Activated B cell treated with CpG ODN at 0.5 μM for 24 hours (primary cell): ENCODE results near the gene SART3. TPM values are rescaled to one million over a fixed set of nuclear protein-coding genes. Genes with fewer than 3 reads are reported as not detected.

ENCODE experiments used
- ATAC-seq: fragments of 200-7000 bp; cut with Tn5 transposase; one replicate; pipeline ENCODE4 v1.10.0; 2021; ENCODE audit warnings: low read depth, mild to moderate bottlenecking, moderate library complexity
- CTCF ChIA-PET: fragments of 350-600 bp; sonication (Branson Sonifier 250); formaldehyde crosslinking; loops from one replicate; lab custom pipeline; 2021; ENCODE audit warnings: antibody characterized with exemption; lab: Charles Lee
- POLR2A ChIA-PET: fragments of 350-600 bp; sonication (Branson Sonifier 250); formaldehyde crosslinking; loops from one replicate; lab custom pipeline; 2021; ENCODE audit warnings: antibody characterized with exemption; lab: Charles Lee
- DNase-seq: peaks from one replicate; pipeline ENCODE4 v3.0.0; 2022
- H3K27ac Mint-ChIP-seq: one replicate; pipeline ENCODE4 v1.8.0; 2020; ENCODE audit warnings: mixed read lengths
- H3K27me3 Mint-ChIP-seq: one replicate; pipeline ENCODE4 v1.8.0; 2021; ENCODE audit warnings: mixed read lengths
- H3K36me3 Mint-ChIP-seq: one replicate; pipeline ENCODE4 v1.8.0; 2021; ENCODE audit warnings: low read depth, mixed read lengths
- H3K4me1 Mint-ChIP-seq: one replicate; pipeline ENCODE4 v1.8.0; 2021; ENCODE audit warnings: mixed read lengths
- H3K4me3 Mint-ChIP-seq: one replicate; pipeline ENCODE4 v1.8.0; 2020; ENCODE audit warnings: mild to moderate bottlenecking, mixed read lengths
- H3K9me3 Mint-ChIP-seq: one replicate; pipeline ENCODE4 v1.8.0; 2020; ENCODE audit warnings: mixed read lengths
- CTCF ChIP-seq: fragments of 200-600 bp; IDR thresholded peaks from one replicate; pipeline ENCODE4 v1.8.0; 2022; ENCODE audit warnings: antibody characterized with exemption, mild to moderate bottlenecking
- intact Hi-C: fragments of 100-400 bp; cut with micrococcal nuclease; formaldehyde crosslinking; loops from one replicate; pipeline ENCODE4 v1.15.1; 2024
- total RNA-seq: library from RNA; stranded (reverse); gene quantifications from 2 replicates; pipeline ENCODE4 v1.2.3, GENCODE V29; 2022

The SART3 gene
- total RNA-seq, 1 donor from 2014 or later: 107 TPM

- Mint-ChIP-seq H3K36me3 (peaks cover 54% of the 10 kb centered on the region), H3K27ac (no peak overlapping the region), H3K4me3 (no peak overlapping the region), H3K4me1 (peaks cover 20% of the 10 kb centered on the region), H3K9me3 (no peaks in the 10 kb centered on the region), H3K27me3 (no peaks in the 10 kb centered on the region)
- ChIA-PET POLR2A (interaction anchor here (2.6 kb wide), 1 partner anchor 44 kb away, joined by 8 read pairs; the partner anchor contains the start of genes ISCU and SART3), CTCF (no interaction called here)
- ATAC-seq: no peak
- no peak for TF ChIP-seq CTCF
- DNase-seq: no peak
- intact Hi-C loops: loop anchor here (5.0 to 10.0 kb wide), 4 partner anchors 120 to 1425 kb away; partner anchors contain the start of genes CRY1 and PWP1
These were observed 43.5 kb downstream of the SART3 start for GRCh38 chr12:108517288-108518100.

- H3K36me3 Mint-ChIP-seq: peaks cover 46% of the 10 kb centered on the region
- POLR2A ChIA-PET: interaction anchor here (1.0 to 2.6 kb wide), 2 partner anchors 45 to 52 kb away, joined by 3 to 8 read pairs; partner anchors contain the start of genes ISCU and SART3
- ATAC-seq (no peak), DNase-seq (no peak)
- intact Hi-C loops: loop anchor here (5.0 to 10.0 kb wide), 4 partner anchors 121 to 1424 kb away; partner anchors contain the start of genes CRY1 and PWP1
- peak overlapping the region; percentile 60 for H3K27ac Mint-ChIP-seq
- no peaks in the 10 kb centered on the region for H3K27me3 Mint-ChIP-seq
- no peak for TF ChIP-seq CTCF
- peaks cover 26% of the 10 kb centered on the region for H3K4me1 Mint-ChIP-seq
- H3K9me3 Mint-ChIP-seq: no peaks in the 10 kb centered on the region
- CTCF ChIA-PET: no interaction called here
- peak overlapping the region; percentile 95 for H3K4me3 Mint-ChIP-seq
These were observed 44.3 kb downstream of the SART3 start for GRCh38 chr12:108516511-108517275.

GRCh38 chr12:108515916-108516315 lies 45.1 kb downstream of the SART3 start:
- DNase-seq: no peak
- Mint-ChIP-seq H3K4me1 (peaks cover 32% of the 10 kb centered on the region), H3K27me3 (no peaks in the 10 kb centered on the region), H3K4me3 (peak overlapping the region; percentile 95), H3K36me3 (peaks cover 39% of the 10 kb centered on the region), H3K27ac (peak overlapping the region; percentile 84), H3K9me3 (no peaks in the 10 kb centered on the region)
- CTCF ChIA-PET: no interaction called here
- ATAC-seq: no peak
- intact Hi-C loops: loop anchor here (1.0 to 10.0 kb wide), 11 partner anchors 25 to 1424 kb away; partner anchors contain the start of genes ALKBH2, CORO1C, CRY1 and PRDM4
- POLR2A ChIA-PET: interaction anchor here (1.0 to 2.6 kb wide), 2 partner anchors 46 to 52 kb away, joined by 3 to 8 read pairs; partner anchors contain the start of genes ISCU and SART3
- TF ChIP-seq CTCF: no peak

- intact Hi-C loops: loop anchor here (1.0 to 10.0 kb wide), 13 partner anchors 26 to 1423 kb away; partner anchors contain the start of genes ALKBH2, CORO1C, CRY1 and PRDM4
- peak within 1 kb of the TSS; percentile 84 for H3K27ac Mint-ChIP-seq
- TF ChIP-seq CTCF: no peak
- no peaks in the 10 kb centered on the region for H3K9me3 Mint-ChIP-seq
- ATAC-seq: peak; percentile 92
- peaks cover 31% of the 10 kb centered on the region for H3K36me3 Mint-ChIP-seq
- H3K4me1 Mint-ChIP-seq: peaks cover 36% of the 10 kb centered on the region
- peak; percentile 92 for DNase-seq
- H3K27me3 Mint-ChIP-seq: no peaks in the 10 kb centered on the region
- H3K4me3 Mint-ChIP-seq: peak within 1 kb of the TSS; percentile 95
- POLR2A ChIA-PET: interaction anchor here (1.0 to 2.6 kb wide), 2 partner anchors 46 to 53 kb away, joined by 3 to 8 read pairs; partner anchors contain the start of genes ISCU and SART3
- CTCF ChIA-PET: no interaction called here
These were observed 45.8 kb downstream of the SART3 start, which contains the start of gene FICD for GRCh38 chr12:108514973-108515814. Gene FICD, plus strand, starts transcription at chr12:108515277. Its CDS starts 1,696 bp downstream, at chr12:108516973.
